Erythroblast (primary cell): Measurements from ENCODE around the gene UBE2G1.

Experiments used
- GATA1 ChIP-seq: IDR thresholded peaks from 2 replicates; pipeline ENCODE4 v1.6.1; 2011; ENCODE audit warnings: low read depth, mild to moderate bottlenecking, control low read depth, low read length, moderate library complexity
- POLR2A ChIP-seq: IDR thresholded peaks from 2 replicates; pipeline ENCODE4 v1.6.1; 2011; ENCODE audit warnings: mild to moderate bottlenecking, low read length

- TF ChIP-seq POLR2A: no peak
- no peak for TF ChIP-seq GATA1
These were observed 65.4 kb downstream of the UBE2G1 start for GRCh38 chr17:4301066-4301465.
